Measurements from ENCODE around the gene MET.
"Not testable (repeated sequence)": the region's sequence is repeated elsewhere in the genome, so short reads cannot be mapped to it uniquely, and the experiment has no call there.

MET gene

GRCh38 chr7:116810267-116811116 is 138.5 kb downstream of the MET start:
- no peak for DNase-seq (ENCODE audit: low read depth)

GRCh38 chr7:116811768-116812167 is 139.8 kb downstream of the MET start:
- no peak for DNase-seq (ENCODE audit: low read depth)

DNA sequence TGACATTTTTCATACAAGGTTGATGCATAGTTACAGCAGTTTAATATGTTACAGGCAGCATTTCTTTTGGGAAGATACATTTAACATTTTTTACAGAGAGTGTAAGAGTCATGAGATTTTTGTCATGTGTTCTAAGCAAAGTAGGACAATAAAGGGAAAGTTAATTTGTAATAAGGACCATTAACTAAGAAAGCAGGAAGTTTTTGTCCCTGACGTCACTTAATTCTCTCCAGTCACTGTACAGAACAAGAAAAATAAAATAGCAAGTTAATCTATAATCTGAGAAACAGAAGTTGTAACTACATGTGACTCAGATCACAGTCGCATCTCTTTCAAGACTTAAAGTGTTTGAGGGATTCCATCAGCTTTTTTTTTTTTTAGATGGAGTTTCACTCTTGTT is 140.9 kb downstream of the MET start:
- DNase-seq (ENCODE audit: low read depth) = no peak

DNA sequence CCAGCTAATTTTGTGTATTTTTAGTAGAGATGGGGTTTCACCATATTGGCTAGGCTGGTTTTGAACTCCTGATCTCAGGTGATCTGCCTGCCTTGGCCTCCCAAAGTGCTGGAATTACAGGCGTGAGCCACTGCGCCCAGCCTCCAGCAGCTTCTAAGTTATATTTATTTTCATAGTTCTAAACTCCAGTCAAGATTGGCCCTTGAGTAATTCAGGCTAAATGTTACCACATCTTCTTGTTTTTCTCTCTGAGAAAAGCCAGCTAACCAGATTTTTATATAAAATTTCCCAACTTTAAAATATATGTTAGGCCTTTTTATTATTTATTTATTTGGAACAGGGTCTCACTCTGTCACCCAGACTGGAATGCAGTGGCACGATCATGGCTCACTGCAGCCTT is 141.4 kb downstream of the MET start:
- DNase-seq (ENCODE audit: low read depth) = not testable (repeated sequence)

GRCh38 chr7:116815041-116815440 is 143.0 kb downstream of the MET start:
- no peak for DNase-seq (ENCODE audit: low read depth)

GRCh38 chr7:116820149-116820548 is 148.2 kb downstream of the MET start:
- DNase-seq (ENCODE audit: low read depth) = no peak

- not testable (repeated sequence) for DNase-seq (ENCODE audit: low read depth)
Measured at GRCh38 chr7:116821647-116822046, 149.7 kb downstream of the MET start.

GRCh38 chr7:116824449-116824848 is 152.5 kb downstream of the MET start:
- no peak for DNase-seq (ENCODE audit: low read depth)

DNA sequence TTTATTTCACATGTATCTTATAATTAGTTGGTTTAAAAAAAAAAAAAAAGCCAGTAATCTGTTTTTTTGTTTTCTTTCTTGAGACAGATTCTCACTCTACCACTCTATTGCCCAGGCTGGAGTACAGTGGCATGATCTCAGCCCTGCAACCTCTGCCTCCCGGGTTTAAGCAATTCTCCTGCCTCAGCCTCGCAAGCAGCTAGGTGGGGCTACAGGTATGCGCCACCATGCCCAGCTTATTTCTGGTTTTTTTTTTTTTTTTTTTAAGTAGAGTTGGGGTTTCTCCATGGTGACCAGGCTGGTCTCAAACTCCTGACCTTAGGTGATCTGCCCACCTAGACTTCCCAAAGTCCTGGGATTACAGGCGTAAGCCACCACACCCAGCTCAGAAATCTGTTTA is 156.3 kb downstream of the MET start:
- DNase-seq (ENCODE audit: low read depth) = no peak

DNA sequence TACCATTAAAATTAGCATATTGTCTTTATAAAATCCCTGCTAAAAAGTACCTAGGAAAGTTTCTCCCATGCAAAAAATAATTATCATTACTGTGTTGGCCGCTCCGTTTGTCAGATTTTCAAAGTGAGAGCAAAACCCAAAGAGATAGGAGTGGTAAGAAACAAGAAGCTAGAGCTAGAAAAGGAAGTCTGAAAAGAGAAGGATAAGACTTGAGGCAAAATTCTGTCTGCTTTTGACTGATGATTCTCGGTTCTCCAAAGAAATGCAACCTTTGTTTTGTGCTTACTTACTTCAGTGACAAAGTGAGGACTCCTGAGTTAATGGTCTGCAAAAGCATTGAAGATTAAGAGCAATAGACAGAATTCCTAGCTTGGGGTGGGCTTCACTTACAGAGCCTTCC is 157.0 kb downstream of the MET start:
- no peak for DNase-seq (ENCODE audit: low read depth)

DNA sequence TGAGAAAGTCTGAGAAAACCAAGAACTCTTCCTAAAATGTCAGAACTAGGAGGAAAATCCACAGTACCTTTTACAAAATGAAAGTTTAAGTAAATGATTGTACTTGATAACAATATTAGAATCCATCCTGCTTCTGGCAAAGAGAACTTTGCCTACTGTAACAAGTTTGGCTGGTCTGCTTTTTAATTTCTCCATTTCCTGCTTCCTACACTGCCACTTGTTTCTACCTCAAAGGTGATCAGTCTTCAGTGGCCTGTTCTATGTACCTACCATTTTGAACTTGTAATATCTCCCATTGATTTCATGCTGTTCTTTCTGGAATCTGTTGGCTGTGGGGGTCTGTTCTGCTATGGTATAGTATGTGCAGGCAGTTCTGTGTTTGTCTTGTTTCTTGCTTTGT is 157.5 kb downstream of the MET start:
- no peak for DNase-seq (ENCODE audit: low read depth)

DNA sequence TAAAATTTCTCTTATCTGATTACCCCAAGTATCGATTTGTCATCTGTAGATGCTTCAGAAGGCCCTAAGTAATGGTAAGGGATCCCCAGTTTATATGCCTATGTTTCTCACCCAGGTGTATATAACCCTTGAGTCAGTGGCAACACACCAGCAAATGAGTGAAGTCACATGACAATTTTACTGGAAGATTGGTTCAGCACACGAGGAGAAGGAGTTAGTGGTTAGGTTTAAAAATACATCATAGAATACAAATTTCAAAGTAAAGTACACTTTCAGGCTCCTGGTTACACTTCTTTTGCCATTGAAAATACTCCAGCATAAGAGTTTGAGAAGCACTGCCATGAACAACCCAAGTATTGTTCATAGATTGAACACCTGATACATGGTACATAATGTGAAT is 160.7 kb downstream of the MET start:
- no peak for DNase-seq (ENCODE audit: low read depth)

GRCh38 chr7:116834815-116835504 is 163.0 kb downstream of the MET start:
- no peak for DNase-seq (ENCODE audit: low read depth)

DNA sequence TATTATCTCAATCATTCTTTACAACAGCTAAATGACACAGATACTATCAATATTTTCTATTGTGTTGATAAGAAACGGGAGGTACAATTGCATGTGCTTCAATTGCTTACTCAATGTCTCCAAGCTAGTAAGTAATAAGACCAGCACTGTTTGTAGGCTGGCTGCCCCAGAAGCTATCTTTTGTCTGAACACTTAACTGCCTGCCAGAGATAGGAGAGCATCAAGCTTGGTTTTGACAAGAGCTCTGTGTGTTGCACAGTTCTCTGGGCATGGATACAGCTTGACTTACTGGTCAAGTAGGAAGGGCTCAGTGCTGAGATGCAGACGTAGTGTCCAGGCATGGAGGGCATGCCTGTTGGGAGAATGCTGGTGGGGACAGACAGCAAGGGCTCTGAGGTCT is 164.1 kb downstream of the MET start:
- no peak for DNase-seq (ENCODE audit: low read depth)

DNA sequence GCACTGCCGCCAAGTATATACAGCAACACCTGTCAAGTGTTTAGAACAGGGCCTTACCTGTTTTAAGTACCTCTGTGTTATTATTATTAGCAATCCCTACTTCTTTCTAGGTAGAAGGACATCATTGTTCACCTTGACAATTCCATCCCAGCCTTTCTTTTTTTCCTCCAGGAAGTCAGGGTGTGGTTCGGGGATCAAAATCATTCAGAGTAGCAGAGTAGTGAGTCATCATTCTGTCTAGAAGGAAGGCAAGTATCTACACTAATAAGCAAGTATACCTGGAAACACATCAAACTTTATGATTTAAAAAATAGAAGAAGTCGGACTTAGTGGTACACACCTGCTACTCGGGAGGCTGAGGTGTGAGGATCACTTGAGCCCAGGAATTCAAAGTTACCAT is 164.9 kb downstream of the MET start:
- DNase-seq (ENCODE audit: low read depth) = no peak

GRCh38 chr7:116837586-116837985 is 165.6 kb downstream of the MET start:
- no peak for DNase-seq (ENCODE audit: low read depth)

DNA sequence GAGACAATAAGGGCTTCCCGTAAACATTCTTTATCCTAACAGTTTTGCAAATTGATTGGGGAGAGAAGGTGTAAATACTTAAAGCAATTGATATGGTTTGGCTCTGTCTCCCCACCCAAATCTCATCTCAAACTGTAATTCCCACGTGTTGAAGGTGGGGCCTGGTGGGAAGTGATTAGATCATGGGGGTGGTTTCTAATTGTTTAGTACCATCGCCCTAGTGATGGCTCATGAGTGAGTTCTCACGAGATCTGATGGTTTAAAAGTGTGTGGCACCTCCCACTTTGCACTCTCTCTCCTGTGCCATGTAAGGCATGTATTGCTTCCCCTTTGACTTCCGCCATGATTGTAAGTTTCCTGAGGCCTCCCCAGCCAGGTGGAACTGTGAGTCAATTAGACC is 168.3 kb downstream of the MET start:
- DNase-seq (ENCODE audit: low read depth) = no peak

- DNase-seq (ENCODE audit: low read depth) = no peak
Measured at GRCh38 chr7:116842371-116842770, 170.4 kb downstream of the MET start.

GRCh38 chr7:116843378-116843777 is 171.4 kb downstream of the MET start:
- no peak for DNase-seq (ENCODE audit: low read depth)
